Muscle of arm (tissue), 12 donors: ENCODE data around the gene KRTAP5-3. TPM values are rescaled to one million over a fixed set of nuclear protein-coding genes. Genes with fewer than 3 reads are reported as not detected.
A peak's percentile ranks its signal among the peaks of the same experiment; 100 is the strongest.

Source experiments
- DNase-seq: peaks from one replicate; pipeline ENCODE4 v3.0.0-alpha.2; 2013
- polyA plus RNA-seq, 12 donors: library from polyadenylated mRNA; unstranded; fragments of 120-200 nt; gene quantifications; one replicate each; pipeline ENCODE4 v1.2.1, GENCODE V29; 2013; ENCODE audit not compliant: insufficient read length in 12 of 12

Gene KRTAP5-3
- polyA plus RNA-seq, 12 donors: not detected

DNA sequence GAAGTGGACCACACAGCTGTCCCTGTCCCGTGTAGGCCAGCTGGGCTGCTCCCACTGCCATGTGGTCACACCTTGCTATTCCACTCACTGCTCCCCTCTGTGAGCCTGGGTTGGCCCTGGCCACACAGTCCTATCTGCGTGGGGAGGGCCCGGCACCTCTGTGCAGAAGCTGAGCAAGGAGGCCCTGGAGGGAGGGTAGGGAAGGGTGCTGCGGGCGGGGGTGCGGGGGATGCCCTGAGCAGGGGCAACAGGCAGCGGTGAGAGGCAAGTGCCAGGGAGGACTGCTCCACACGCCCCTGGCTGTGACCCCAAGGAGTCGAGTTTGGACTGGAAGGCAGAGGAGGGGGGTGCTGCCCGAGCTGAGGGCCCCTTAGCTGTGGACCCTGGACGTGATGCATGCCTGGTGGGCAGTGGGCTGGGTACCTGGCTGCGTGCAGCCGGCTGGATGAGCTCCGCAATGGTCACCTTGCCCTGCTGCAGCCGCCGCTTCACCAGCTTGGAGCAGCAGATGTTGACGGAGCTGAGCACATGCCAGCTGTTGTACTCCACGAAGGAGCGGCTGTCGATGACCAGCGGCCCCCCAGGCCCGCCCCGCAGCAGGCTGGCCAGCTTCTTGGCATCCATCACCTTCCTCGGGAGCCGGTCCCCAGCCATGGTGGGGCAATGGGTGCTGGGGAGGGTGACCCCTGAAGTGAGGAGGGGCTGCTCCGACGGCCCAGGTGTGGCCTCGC, 42.9 kb downstream of the KRTAP5-3 start:
- no peak for DNase-seq

GRCh38 chr11:1564535-1565172, 43.6 kb downstream of the KRTAP5-3 start:
- DNase-seq: no peak

GRCh38 chr11:1563697-1564534, 44.3 kb downstream of the KRTAP5-3 start:
- DNase-seq: no peak

GRCh38 chr11:1563149-1563638, 45.1 kb downstream of the KRTAP5-3 start:
- DNase-seq: no peak

DNA sequence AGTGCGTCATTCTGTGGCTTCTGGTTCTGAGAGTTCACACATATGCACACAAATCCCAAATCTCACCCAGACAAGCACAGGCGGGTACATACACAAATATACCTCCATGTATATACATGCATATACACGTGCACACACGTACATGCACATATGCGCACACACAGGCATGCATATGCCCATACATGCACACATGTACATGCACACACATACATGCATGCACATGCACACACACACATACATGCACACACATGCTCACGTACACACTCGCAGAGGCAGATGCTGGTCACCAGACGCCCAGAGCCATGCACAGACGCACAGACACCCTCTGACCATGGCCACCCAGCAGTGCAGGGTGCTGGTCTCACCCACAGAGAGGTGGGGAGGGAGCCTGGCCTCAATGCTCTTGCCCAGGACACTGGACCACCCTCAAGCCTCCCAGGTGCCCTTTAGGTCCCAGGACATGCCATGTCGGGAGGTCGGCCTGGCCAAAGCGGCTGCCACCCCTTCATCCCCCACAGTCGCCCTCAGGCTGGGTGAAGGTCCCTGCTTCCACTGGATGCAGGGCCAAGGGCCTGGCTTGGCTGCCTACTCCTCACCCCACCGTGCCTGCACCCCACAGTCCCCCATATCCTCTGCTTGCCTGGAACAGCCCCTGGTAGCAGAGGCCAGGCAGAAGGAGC, 45.7 kb downstream of the KRTAP5-3 start:
- DNase-seq: no peak

GRCh38 chr11:1561955-1562354, 46.3 kb downstream of the KRTAP5-3 start:
- no peak for DNase-seq

DNA sequence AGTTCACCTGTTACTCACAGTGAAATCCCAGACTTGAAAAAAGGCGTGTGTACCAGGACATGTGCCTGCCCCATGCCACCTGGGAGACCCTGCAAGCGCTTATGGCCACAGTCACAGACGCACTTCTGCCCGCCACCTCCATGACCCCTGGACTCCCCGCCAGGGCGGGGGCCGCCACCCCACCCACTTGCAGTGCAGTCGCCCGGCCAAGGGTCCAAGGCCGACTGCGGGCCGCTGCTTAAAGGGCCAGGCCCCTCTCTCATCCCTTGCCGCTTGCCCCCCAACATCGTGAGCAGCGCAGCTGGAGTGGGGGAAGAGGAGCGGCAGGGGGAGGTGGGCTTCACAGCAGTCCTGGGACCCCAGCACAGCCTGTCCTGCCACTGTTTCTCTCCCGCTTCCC, 47.0 kb downstream of the KRTAP5-3 start:
- DNase-seq: no peak

DNA sequence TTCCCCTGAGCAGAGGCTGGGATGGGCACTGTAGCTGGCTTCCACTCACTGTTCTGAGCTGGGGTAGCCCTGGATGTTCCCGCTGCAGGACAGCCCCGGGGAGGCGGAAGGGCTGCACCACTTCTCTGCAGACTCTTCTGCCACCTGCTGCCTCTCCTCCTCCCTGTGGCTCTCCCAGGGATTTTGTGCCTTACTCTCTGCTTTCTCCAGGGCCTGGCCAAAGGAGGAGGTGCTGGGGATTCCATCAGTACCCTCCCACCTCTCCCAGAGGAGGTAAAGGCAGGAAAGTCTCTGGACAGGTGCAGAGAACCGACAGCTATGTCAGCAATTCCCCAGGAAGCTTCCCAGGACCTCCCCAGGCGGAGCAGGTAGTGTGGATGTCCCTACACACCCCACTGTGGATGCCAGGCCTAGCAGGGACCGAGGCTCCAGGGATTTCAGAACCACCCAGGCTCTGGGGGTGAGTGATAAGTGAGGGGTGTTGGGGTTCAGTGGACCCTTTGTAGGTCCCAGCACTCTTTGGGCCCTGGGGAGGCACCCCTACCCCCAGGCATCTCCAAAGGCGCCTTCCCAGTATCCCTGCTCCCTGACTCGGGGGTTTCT, 47.5 kb downstream of the KRTAP5-3 start:
- DNase-seq: no peak

DNA sequence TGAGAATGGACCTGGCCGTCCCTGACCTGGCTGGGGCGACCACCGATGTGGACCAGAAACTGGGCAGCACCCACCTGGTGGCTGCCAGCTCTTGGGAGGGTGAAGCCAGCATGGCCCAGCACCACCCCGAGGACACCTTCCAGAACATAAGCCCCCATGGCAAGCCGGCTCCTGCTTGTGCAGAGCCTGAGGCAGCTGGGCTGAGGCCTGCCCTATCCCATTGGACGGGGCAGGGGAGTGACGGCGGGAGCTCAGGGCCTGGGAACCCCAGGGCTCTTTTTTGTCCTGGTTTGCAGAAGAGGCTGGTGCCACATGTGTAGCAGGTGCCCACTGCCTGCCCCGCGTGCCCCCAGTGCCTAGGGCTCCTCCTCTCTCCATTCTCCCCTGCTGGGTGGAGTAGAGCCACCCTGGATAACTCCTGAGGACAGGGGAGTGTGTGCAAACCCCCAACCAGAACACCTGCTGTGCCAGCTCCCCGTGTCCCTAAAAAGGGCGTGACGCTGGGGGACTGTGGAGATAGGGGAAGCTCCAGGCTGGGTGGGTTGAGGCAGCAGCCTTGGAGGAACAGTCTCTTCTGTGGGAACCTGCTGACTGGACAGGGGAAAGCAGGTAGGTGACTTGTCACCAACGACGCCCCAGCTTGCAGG, 48.1 kb downstream of the KRTAP5-3 start:
- no peak for DNase-seq

GRCh38 chr11:1559111-1559951, 48.9 kb downstream of the KRTAP5-3 start:
- peak; percentile 66 for DNase-seq

GRCh38 chr11:1558775-1559110, 49.5 kb downstream of the KRTAP5-3 start:
- no peak for DNase-seq

DNA sequence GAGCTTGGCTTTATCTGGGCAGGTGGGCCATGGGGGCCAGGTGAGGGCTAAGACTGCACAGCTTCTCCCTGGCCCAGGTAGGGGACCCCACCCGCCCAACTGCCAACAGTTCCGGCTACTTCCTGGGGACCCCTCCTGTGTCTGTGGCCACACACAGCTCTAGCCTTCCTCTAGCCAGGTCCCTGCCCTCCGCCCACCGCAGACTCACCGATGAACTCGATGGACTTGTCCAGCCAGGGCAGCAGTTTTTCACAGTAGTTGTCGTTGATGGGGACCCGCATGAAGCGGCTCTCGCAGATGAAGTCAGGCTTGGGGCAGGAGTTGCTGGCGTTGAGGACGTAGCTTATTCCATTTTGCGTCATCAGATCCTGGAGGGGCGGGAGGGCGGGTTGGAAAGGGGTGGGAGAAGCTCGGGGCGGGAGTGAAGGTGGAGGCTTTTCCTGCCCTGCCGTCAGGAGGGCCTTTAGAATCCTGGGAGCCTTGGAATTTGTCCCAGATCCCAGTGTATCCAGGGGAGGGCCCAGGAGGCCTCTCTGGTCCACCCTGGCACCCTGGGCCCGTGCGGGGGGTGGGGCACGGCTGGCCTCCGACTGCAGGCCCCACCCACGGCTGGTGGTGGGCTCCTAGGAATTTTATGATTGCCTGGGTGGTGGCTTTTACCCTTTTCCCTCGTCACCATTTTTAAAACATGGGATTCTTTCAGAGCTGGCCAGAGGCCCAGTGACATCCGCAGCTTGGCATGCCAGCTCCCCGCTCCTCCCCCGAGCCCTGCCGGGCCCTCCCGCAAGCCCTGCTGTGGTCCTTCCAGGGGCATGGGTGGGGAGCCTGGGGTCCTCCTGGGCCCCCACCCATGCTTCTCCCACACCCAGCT, 50.1 kb downstream of the KRTAP5-3 start:
- DNase-seq: no peak

Other genes with a start within 250 kb of the KRTAP5-3 start
- 1 to 10 TPM in 7 of 12 donors, under 1 TPM in 3, not detected in 2; 0.59 to 2.6 (median 1.2) TPM for gene BRSK2, start 218.5 kb downstream of the KRTAP5-3 start, polyA plus RNA-seq
- 10 to 100 TPM in 11 of 12 donors, not detected in 1; 21.4 to 29.9 (median 23.6) TPM for gene MOB2, start 121.7 kb downstream of the KRTAP5-3 start, polyA plus RNA-seq
- 10 to 100 TPM in 11 of 12 donors, not detected in 1; 10.2 to 33.0 (median 17.7) TPM for gene DUSP8, start 36.2 kb downstream of the KRTAP5-3 start, polyA plus RNA-seq
- gene KRTAP5-1, start 23.2 kb downstream of the KRTAP5-3 start, polyA plus RNA-seq: 1 to 10 TPM in 5 of 12 donors, under 1 TPM in 3, not detected in 4; 0.55 to 2.2 (median 1.4) TPM
- gene KRTAP5-2, start 10.2 kb downstream of the KRTAP5-3 start, polyA plus RNA-seq: under 1 TPM in 1 of 12 donors, not detected in 11; 0.23 TPM
- not detected for gene KRTAP5-4, start 13.7 kb upstream of the KRTAP5-3 start, polyA plus RNA-seq
- gene KRTAP5-5, start 21.3 kb upstream of the KRTAP5-3 start, polyA plus RNA-seq: not detected
- under 1 TPM in 6 of 12 donors, not detected in 6; 0.36 to 0.82 (median 0.46) TPM for gene KRTAP5-6, start 88.7 kb upstream of the KRTAP5-3 start, polyA plus RNA-seq
- under 1 TPM in 9 of 12 donors, not detected in 3; 0.06 to 0.36 (median 0.17) TPM for gene IFITM10, start 142.1 kb upstream of the KRTAP5-3 start, polyA plus RNA-seq
- 100 to 1,000 TPM in 3 of 12 donors, 10 to 100 TPM in 8, not detected in 1; 54.4 to 118 (median 79.9) TPM for gene CTSD, start 155.5 kb upstream of the KRTAP5-3 start, polyA plus RNA-seq
- gene SYT8, start 226.5 kb upstream of the KRTAP5-3 start, polyA plus RNA-seq: 1 to 10 TPM in 3 of 12 donors, under 1 TPM in 7, not detected in 2; 0.20 to 4.9 (median 0.62) TPM
- 1,000 to 10,000 TPM; 1,241 to 4,224 (median 1,990) TPM for gene TNNI2, start 230.5 kb upstream of the KRTAP5-3 start, polyA plus RNA-seq
- gene LSP1, start 244.6 kb upstream of the KRTAP5-3 start, polyA plus RNA-seq: 10 to 100 TPM in 11 of 12 donors, not detected in 1; 18.6 to 79.7 (median 52.5) TPM